Loucy (cell line): ENCODE measurements around the gene AUH.

ENCODE experiments used
- H2AFZ ChIP-seq: fragments of 200-600 bp; sonication (generic); 2 replicates; pipeline ENCODE4 v1.6.0; 2016; ENCODE audit warnings: antibody characterized with exemption, mild to moderate bottlenecking, low read length, moderate library complexity
- H3F3A ChIP-seq: fragments of 200-600 bp; 2 replicates; pipeline ENCODE4 v1.6.0; 2016; ENCODE audit warnings: antibody characterized with exemption, low read depth, mild to moderate bottlenecking
- H3K27me3 ChIP-seq: fragments of 200-600 bp; sonication (generic); 2 replicates; pipeline ENCODE4 v1.6.1; 2014; ENCODE audit warnings: low read length, mild to moderate bottlenecking; ENCODE audit not compliant: insufficient read depth, poor library complexity, severe bottlenecking
- H3K36me3 ChIP-seq: fragments of 200-600 bp; sonication (generic); 2 replicates; pipeline ENCODE4 v1.6.1; 2016; ENCODE audit warnings: low read length; ENCODE audit not compliant: insufficient read depth
- H3K4me1 ChIP-seq: fragments of 200-600 bp; sonication (generic); 2 replicates; pipeline ENCODE4 v1.5.1; 2014; ENCODE audit warnings: low read length, mild to moderate bottlenecking; ENCODE audit not compliant: insufficient read depth, poor library complexity, severe bottlenecking
- H3K4me2 ChIP-seq: fragments of 200-600 bp; sonication (generic); 2 replicates; pipeline ENCODE4 v1.6.0; 2014; ENCODE audit warnings: antibody characterized with exemption, low read length, low read depth, mild to moderate bottlenecking; ENCODE audit not compliant: poor library complexity, severe bottlenecking
- H3K4me3 ChIP-seq: fragments of 200-600 bp; sonication (generic); 2 replicates; pipeline ENCODE4 v1.5.1; 2014; ENCODE audit warnings: low read length, mild to moderate bottlenecking, mixed read lengths; ENCODE audit not compliant: poor library complexity, severe bottlenecking
- H3K79me2 ChIP-seq: fragments of 200-600 bp; sonication (generic); 2 replicates; pipeline ENCODE4 v1.6.1; 2014; ENCODE audit warnings: low read length; ENCODE audit not compliant: insufficient read depth
- H3K9ac ChIP-seq: fragments of 200-600 bp; sonication (generic); 2 replicates; pipeline ENCODE4 v1.6.0; 2014; ENCODE audit warnings: mild to moderate bottlenecking, low read depth, low read length, moderate library complexity; ENCODE audit not compliant: poor library complexity, severe bottlenecking
- H3K9me2 ChIP-seq: fragments of 200-600 bp; sonication (generic); replicated peaks from 2 replicates; pipeline ENCODE4 v1.6.1; 2016; ENCODE audit warnings: low read depth, low read length, mixed read lengths
- H3K9me3 ChIP-seq: fragments of 200-600 bp; sonication (generic); 2 replicates; pipeline ENCODE4 v1.6.1; 2014; ENCODE audit warnings: mild to moderate bottlenecking, antibody characterized with exemption, low read length, low read depth; ENCODE audit not compliant: insufficient read depth
- H4K20me1 ChIP-seq: fragments of 200-600 bp; sonication (generic); 2 replicates; pipeline ENCODE4 v1.6.0; 2014; ENCODE audit warnings: antibody characterized with exemption, low read length, mild to moderate bottlenecking; ENCODE audit not compliant: insufficient read depth, poor library complexity, severe bottlenecking
- CTCF ChIP-seq: fragments of 200-600 bp; sonication (generic); conservative IDR thresholded peaks from 2 replicates; pipeline ENCODE4 v1.5.1; 2014; ENCODE audit warnings: mild to moderate bottlenecking, antibody characterized with exemption, low read length
- EZH2phosphoT487 ChIP-seq: fragments of 200-600 bp; IDR thresholded peaks from 2 replicates; pipeline ENCODE4 v1.6.1; 2018; ENCODE audit warnings: antibody characterized with exemption, mild to moderate bottlenecking, moderate library complexity, borderline replicate concordance

Gene AUH

GRCh38 chr9:91271156-91271555 is 90.6 kb downstream of the AUH start:
- H4K20me1 ChIP-seq, result no peaks in the 10 kb centered on the region
- peaks cover 3% of the 10 kb centered on the region for H3K4me1 ChIP-seq
- no peaks in the 10 kb centered on the region for H3K36me3 ChIP-seq
- H3K4me3 ChIP-seq, result no peak overlapping the region
- H3F3A ChIP-seq, result no peaks in the 10 kb centered on the region
- no peak overlapping the region for H3K4me2 ChIP-seq
- no peaks in the 10 kb centered on the region for H3K27me3 ChIP-seq
- H3K9me3 ChIP-seq, result no peaks in the 10 kb centered on the region
- no peak for TF ChIP-seq EZH2phosphoT487
- no peak for TF ChIP-seq CTCF
- H2AFZ ChIP-seq, result no peak overlapping the region
- H3K79me2 ChIP-seq, result no peaks in the 10 kb centered on the region
- H3K9me2 ChIP-seq, result no peaks in the 10 kb centered on the region
- no peak overlapping the region for H3K9ac ChIP-seq

GRCh38 chr9:91269907-91270491 is 91.7 kb downstream of the AUH start:
- no peaks in the 10 kb centered on the region for H3K27me3 ChIP-seq
- H4K20me1 ChIP-seq, result no peaks in the 10 kb centered on the region
- H3F3A ChIP-seq, result no peaks in the 10 kb centered on the region
- peaks cover 3% of the 10 kb centered on the region for H3K4me1 ChIP-seq
- no peak overlapping the region for H3K9ac ChIP-seq
- no peak overlapping the region for H3K4me3 ChIP-seq
- H2AFZ ChIP-seq, result no peak overlapping the region
- no peak overlapping the region for H3K4me2 ChIP-seq
- TF ChIP-seq CTCF (no peak), EZH2phosphoT487 (no peak)
- no peaks in the 10 kb centered on the region for H3K9me3 ChIP-seq
- H3K36me3 ChIP-seq, result no peaks in the 10 kb centered on the region
- H3K9me2 ChIP-seq, result no peaks in the 10 kb centered on the region
- H3K79me2 ChIP-seq, result no peaks in the 10 kb centered on the region

GRCh38 chr9:91266448-91266847 is 95.3 kb downstream of the AUH start:
- Histone ChIP-seq H3K79me2 (no peaks in the 10 kb centered on the region), H3K9ac (no peak overlapping the region), H4K20me1 (no peaks in the 10 kb centered on the region), H3K36me3 (0 out of 2 replicates have a peak, but pooled peaks cover 3% of the 10 kb centered on the region), H3K4me3 (no peak overlapping the region), H3K4me1 (no peaks in the 10 kb centered on the region), H3K9me3 (0 out of 2 replicates have a peak, but pooled peaks cover 3% of the 10 kb centered on the region), H3K9me2 (no peaks in the 10 kb centered on the region), H3K27me3 (no peaks in the 10 kb centered on the region), H2AFZ (no peak overlapping the region), H3F3A (no peaks in the 10 kb centered on the region), H3K4me2 (no peak overlapping the region)
- TF ChIP-seq CTCF, result no peak
- TF ChIP-seq EZH2phosphoT487, result no peak
